Measurements from ENCODE around the gene MEG3.

The MEG3 gene

GRCh38 chr14:100836941-100837804 lies 11.3 kb downstream of the MEG3 start:
- no peak for TF ChIP-seq SP1 (IDR thresholded peaks at IDR 0.05)
- no peak for TF ChIP-seq FOXA1 (IDR thresholded peaks at IDR 0.05)
- no peak for TF ChIP-seq LEF1 (IDR thresholded peaks at IDR 0.05; ENCODE audit: borderline replicate concordance)
- no peak for TF ChIP-seq TARDBP (IDR thresholded peaks at IDR 0.05)
- TF ChIP-seq, protein P1, sequence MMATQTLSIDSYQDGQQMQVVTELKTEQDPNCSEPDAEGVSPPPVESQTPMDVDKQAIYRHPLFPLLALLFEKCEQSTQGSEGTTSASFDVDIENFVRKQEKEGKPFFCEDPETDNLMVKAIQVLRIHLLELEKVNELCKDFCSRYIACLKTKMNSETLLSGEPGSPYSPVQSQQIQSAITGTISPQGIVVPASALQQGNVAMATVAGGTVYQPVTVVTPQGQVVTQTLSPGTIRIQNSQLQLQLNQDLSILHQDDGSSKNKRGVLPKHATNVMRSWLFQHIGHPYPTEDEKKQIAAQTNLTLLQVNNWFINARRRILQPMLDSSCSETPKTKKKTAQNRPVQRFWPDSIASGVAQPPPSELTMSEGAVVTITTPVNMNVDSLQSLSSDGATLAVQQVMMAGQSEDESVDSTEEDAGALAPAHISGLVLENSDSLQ (IDR thresholded peaks at IDR 0.05), result no peak
- no peak for TF ChIP-seq L3MBTL2 (conservative IDR thresholded peaks at IDR 0.05)
- no peak for TF ChIP-seq SUZ12 (IDR thresholded peaks at IDR 0.05)
- no peak for TF ChIP-seq ZNF384 (IDR thresholded peaks at IDR 0.05)
- no peak for TF ChIP-seq ELF4 (IDR thresholded peaks at IDR 0.05)
- no peak for TF ChIP-seq NFRKB (IDR thresholded peaks at IDR 0.05)
- no peak for TF ChIP-seq CTBP1 (IDR thresholded peaks at IDR 0.05; ENCODE audit: borderline replicate concordance)
- no peak for TF ChIP-seq FOXM1 (IDR thresholded peaks at IDR 0.05; ENCODE audit: borderline replicate concordance)
- no peak for TF ChIP-seq ARNT (IDR thresholded peaks at IDR 0.05)
- DNase-seq (ENCODE audit: extremely low spot score), result no peak
- ChIA-PET CTCF (no interaction called here), POLR2A (no interaction called here)

DNA sequence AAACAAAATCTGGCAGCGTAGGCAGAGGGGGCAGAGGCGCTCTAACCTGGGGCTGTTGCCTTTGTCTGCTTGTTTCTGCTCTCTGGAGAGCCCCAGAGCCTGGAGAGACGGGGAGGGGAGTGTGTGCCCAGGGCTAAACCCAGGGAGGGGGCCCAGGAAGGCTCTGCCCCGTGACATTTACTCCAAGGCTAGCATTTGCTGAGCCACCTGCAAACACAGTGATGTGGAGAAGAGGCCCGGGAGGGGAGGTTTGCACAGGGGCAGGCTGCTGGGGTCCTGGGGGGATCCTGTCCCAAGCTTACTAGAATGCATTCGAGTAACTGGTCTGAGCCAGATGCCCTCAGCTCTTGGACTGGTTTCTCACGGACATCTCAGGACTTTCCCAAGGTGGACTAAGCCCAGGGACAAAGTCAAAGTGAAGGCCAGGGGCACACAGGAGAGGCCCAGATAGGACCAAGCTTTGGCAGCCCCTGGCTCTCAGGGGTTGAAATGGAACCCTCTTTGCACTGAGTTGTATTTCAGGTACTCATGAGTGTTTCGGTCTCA lies 12.0 kb downstream of the MEG3 start:
- no peak for TF ChIP-seq FOXM1 (IDR thresholded peaks at IDR 0.05; ENCODE audit: borderline replicate concordance)
- TF ChIP-seq, protein P1 (IDR thresholded peaks at IDR 0.05), result no peak
- no peak for TF ChIP-seq FOXA1 (IDR thresholded peaks at IDR 0.05)
- no peak for TF ChIP-seq BHLHE40 (IDR thresholded peaks at IDR 0.05; ENCODE audit: borderline replicate concordance)
- TF ChIP-seq SP1 (IDR thresholded peaks at IDR 0.05), result no peak
- TF ChIP-seq NFRKB (IDR thresholded peaks at IDR 0.05), result no peak
- no peak for TF ChIP-seq CTBP1 (IDR thresholded peaks at IDR 0.05; ENCODE audit: borderline replicate concordance)
- no peak for TF ChIP-seq TARDBP (IDR thresholded peaks at IDR 0.05)
- no peak for TF ChIP-seq LEF1 (IDR thresholded peaks at IDR 0.05; ENCODE audit: borderline replicate concordance)
- no peak for TF ChIP-seq ZNF384 (IDR thresholded peaks at IDR 0.05)
- TF ChIP-seq SUZ12 (IDR thresholded peaks at IDR 0.05), result no peak
- no peak for TF ChIP-seq ELF4 (IDR thresholded peaks at IDR 0.05)
- TF ChIP-seq HDGF (IDR thresholded peaks at IDR 0.05; ENCODE audit: borderline replicate concordance), result no peak
- no peak for TF ChIP-seq FOXK2 (IDR thresholded peaks at IDR 0.05)
- no peak for TF ChIP-seq ARNT (IDR thresholded peaks at IDR 0.05)
- ChIA-PET POLR2A (no interaction called here), CTCF (no interaction called here)
- DNase-seq (ENCODE audit: extremely low spot score), result no peak

DNA sequence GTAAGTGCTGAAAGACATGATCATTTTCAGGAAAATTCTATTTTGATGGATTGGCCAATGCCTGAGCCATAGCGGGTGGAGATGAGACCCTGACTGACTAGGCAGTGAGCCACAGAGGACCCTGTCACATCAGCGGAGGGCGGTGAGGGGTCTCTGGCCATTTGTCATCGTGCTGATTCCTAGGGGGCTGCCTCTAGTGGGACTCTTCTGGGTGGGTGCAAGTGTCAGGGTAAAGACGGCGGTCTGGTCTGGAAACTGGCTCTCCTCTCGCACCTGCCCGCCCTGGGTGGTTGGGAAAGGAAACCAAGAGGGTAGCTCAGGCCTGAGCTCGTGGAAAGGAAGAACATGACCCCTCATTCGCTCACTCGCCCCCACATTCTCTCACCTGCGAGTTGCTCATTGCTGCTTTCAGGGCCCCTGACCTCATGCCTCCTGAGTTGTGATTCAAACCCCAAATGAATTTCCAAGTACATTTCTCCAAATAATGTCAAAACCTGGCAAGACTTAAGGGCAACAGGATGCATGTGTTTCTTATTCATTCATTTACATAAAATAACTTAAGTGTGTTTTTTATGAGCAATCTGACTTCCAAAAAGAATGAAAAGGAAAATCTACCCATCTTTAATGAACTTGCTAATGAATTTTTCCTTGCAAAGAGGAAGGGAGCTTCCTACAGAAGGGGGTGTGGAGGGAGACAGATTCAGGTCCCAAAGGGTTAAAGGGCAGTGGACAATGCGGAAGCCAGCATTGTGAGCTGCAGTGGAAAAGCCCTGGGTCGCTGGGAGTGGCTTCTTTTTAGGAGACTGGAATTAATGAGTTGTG lies 12.8 kb downstream of the MEG3 start:
- POLR2A ChIA-PET, result no interaction called here

DNA sequence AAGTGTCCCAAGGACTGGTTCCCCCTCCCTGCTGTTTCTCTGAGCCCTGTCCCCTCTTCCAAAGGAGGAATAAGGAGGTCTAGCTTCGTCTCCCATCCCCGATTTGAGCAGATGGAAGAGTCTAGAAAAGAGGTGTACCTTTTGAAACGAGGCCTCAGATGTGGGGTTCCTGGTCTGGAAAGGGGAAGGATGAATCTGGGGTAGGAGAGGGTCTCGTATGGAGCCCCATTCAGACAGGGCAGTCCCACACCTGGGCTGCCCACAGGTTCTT lies 13.3 kb downstream of the MEG3 start:
- ChIA-PET POLR2A (no interaction called here), CTCF (interaction anchor here (0.8 kb wide), 1 partner anchor 454 kb away, joined by 4 read pairs; no protein-coding TSS in a partner anchor)
- no peak for DNase-seq (ENCODE audit: extremely low spot score)
- TF ChIP-seq FOXM1 (IDR thresholded peaks at IDR 0.05; ENCODE audit: borderline replicate concordance) (no peak), ARNT (IDR thresholded peaks at IDR 0.05) (no peak), LEF1 (IDR thresholded peaks at IDR 0.05; ENCODE audit: borderline replicate concordance) (no peak), SP1 (IDR thresholded peaks at IDR 0.05) (no peak), BHLHE40 (IDR thresholded peaks at IDR 0.05; ENCODE audit: borderline replicate concordance) (no peak), ZNF384 (IDR thresholded peaks at IDR 0.05) (no peak), NFRKB (IDR thresholded peaks at IDR 0.05) (no peak), SUZ12 (IDR thresholded peaks at IDR 0.05) (no peak), HDGF (IDR thresholded peaks at IDR 0.05; ENCODE audit: borderline replicate concordance) (no peak), FOXK2 (IDR thresholded peaks at IDR 0.05) (no peak), L3MBTL2 (conservative IDR thresholded peaks at IDR 0.05) (no peak), ELF4 (IDR thresholded peaks at IDR 0.05) (no peak), CTBP1 (IDR thresholded peaks at IDR 0.05; ENCODE audit: borderline replicate concordance) (no peak), TARDBP (IDR thresholded peaks at IDR 0.05) (no peak), FOXA1 (IDR thresholded peaks at IDR 0.05) (no peak)
- TF ChIP-seq, protein P1 (IDR thresholded peaks at IDR 0.05), result no peak

More for the DNA sequence above, 12.8 kb downstream of the MEG3 start:
- no peak for DNase-seq (ENCODE audit: extremely low spot score)
- CTCF ChIA-PET, result no interaction called here
- TF ChIP-seq SUZ12 (IDR thresholded peaks at IDR 0.05) (no peak), ZNF384 (IDR thresholded peaks at IDR 0.05) (no peak), FOXK2 (IDR thresholded peaks at IDR 0.05) (no peak), FOXM1 (IDR thresholded peaks at IDR 0.05; ENCODE audit: borderline replicate concordance) (no peak), L3MBTL2 (conservative IDR thresholded peaks at IDR 0.05) (no peak), NFRKB (IDR thresholded peaks at IDR 0.05) (no peak)

- ChIA-PET POLR2A (no interaction called here), CTCF (interaction anchor here (0.8 kb wide), 1 partner anchor 454 kb away, joined by 4 read pairs; no protein-coding TSS in a partner anchor)
- TF ChIP-seq NFRKB (IDR thresholded peaks at IDR 0.05) (no peak), ZNF384 (IDR thresholded peaks at IDR 0.05) (no peak), BHLHE40 (IDR thresholded peaks at IDR 0.05; ENCODE audit: borderline replicate concordance) (no peak), HDGF (IDR thresholded peaks at IDR 0.05; ENCODE audit: borderline replicate concordance) (no peak), FOXM1 (IDR thresholded peaks at IDR 0.05; ENCODE audit: borderline replicate concordance) (no peak), SUZ12 (IDR thresholded peaks at IDR 0.05) (no peak)
- DNase-seq (ENCODE audit: extremely low spot score), result no peak
Observed at GRCh38 chr14:100839681-100840111, 13.8 kb downstream of the MEG3 start.

Data from HEK293T (cell line).